OCI-LY1 (cell line): ENCODE results near the gene LRRC8D.

Source experiments
- H2AFZ ChIP-seq: fragments of 200-600 bp; sonication (generic), shearing (Covaris generic); 2 replicates; pipeline ENCODE4 v1.6.0; 2014; ENCODE audit warnings: antibody characterized with exemption, mild to moderate bottlenecking, low read length
- H3F3A ChIP-seq: fragments of 200-600 bp; sonication (generic), shearing (Covaris generic); 2 replicates; pipeline ENCODE4 v1.6.0; 2014; ENCODE audit warnings: mild to moderate bottlenecking, antibody characterized with exemption, low read length, moderate library complexity; ENCODE audit not compliant: insufficient read depth
- H3K27ac ChIP-seq: fragments of 200-600 bp; sonication (generic); 2 replicates; pipeline ENCODE4 v1.5.1; 2014; ENCODE audit warnings: low read length, mixed run types, mild to moderate bottlenecking, low read depth; ENCODE audit not compliant: poor library complexity, severe bottlenecking
- H3K27me3 ChIP-seq: fragments of 200-600 bp; sonication (generic); 2 replicates; pipeline ENCODE4 v1.6.0; 2014; ENCODE audit warnings: antibody characterized with exemption, mild to moderate bottlenecking, low read length, moderate library complexity; ENCODE audit not compliant: insufficient read depth
- H3K36me3 ChIP-seq: fragments of 200-600 bp; sonication (generic); 2 replicates; pipeline ENCODE4 v1.6.1; 2014; ENCODE audit warnings: mild to moderate bottlenecking, antibody characterized with exemption, low read length, moderate library complexity, mixed read lengths; ENCODE audit not compliant: insufficient read depth
- H3K4me1 ChIP-seq: fragments of 200-600 bp; sonication (generic); 2 replicates; pipeline ENCODE4 v1.5.1; 2014; ENCODE audit warnings: mild to moderate bottlenecking, low read length, moderate library complexity; ENCODE audit not compliant: insufficient read depth, severe bottlenecking
- H3K4me2 ChIP-seq: fragments of 200-600 bp; sonication (generic), shearing (Covaris generic); 2 replicates; pipeline ENCODE4 v1.6.1; 2014; ENCODE audit warnings: low read length
- H3K4me3 ChIP-seq: fragments of 200-600 bp; sonication (generic); 2 replicates; pipeline ENCODE4 v1.5.1; 2014; ENCODE audit warnings: low read length, low read depth, mild to moderate bottlenecking, mixed read lengths; ENCODE audit not compliant: poor library complexity, severe bottlenecking
- H3K79me2 ChIP-seq: fragments of 200-600 bp; shearing (Covaris generic); 2 replicates; pipeline ENCODE4 v1.6.1; 2016; ENCODE audit warnings: mixed run types, low read length, mixed read lengths; ENCODE audit not compliant: insufficient read depth
- H3K9ac ChIP-seq: fragments of 200-600 bp; sonication (generic), shearing (Covaris generic); 2 replicates; pipeline ENCODE4 v1.6.1; 2014; ENCODE audit warnings: mild to moderate bottlenecking, low read length, mixed read lengths
- H3K9me2 ChIP-seq: fragments of 200-600 bp; sonication (generic), shearing (Covaris generic); 2 replicates; pipeline ENCODE4 v1.6.1; 2014; ENCODE audit warnings: low read depth, mild to moderate bottlenecking, low read length, mixed read lengths
- H3K9me3 ChIP-seq: fragments of 200-600 bp; shearing (Covaris generic); 2 replicates; pipeline ENCODE4 v1.6.1; 2014; ENCODE audit warnings: low read length, mixed read lengths
- H4K20me1 ChIP-seq: fragments of 200-600 bp; sonication (generic), shearing (Covaris generic); 2 replicates; pipeline ENCODE4 v1.6.0; 2016; ENCODE audit warnings: mild to moderate bottlenecking, low read length; ENCODE audit not compliant: insufficient read depth
- EZH2 ChIP-seq: fragments of 200-600 bp; sonication (generic), shearing (Covaris generic); IDR thresholded peaks from 2 replicates; pipeline ENCODE4 v1.8.0; 2017; ENCODE audit warnings: borderline replicate concordance, mixed run types, mild to moderate bottlenecking, antibody characterized with exemption, low read length, moderate library complexity, mixed read lengths
- TF ChIP-seq, protein P1 (sequence below): fragments of 200-600 bp; sonication (generic), shearing (Covaris generic); IDR thresholded peaks from 2 replicates; pipeline ENCODE4 v1.5.1; 2017; ENCODE audit warnings: mild to moderate bottlenecking, antibody characterized with exemption, low read length, moderate library complexity, mixed read lengths

The LRRC8D gene

GRCh38 chr1:89809556-89809955, 11.3 kb upstream of the LRRC8D start:
- Histone ChIP-seq H3K36me3 (no peaks in the 10 kb centered on the region), H3K9me2 (no peaks in the 10 kb centered on the region), H3K79me2 (no peaks in the 10 kb centered on the region), H3K4me2 (no peak overlapping the region), H4K20me1 (no peaks in the 10 kb centered on the region), H3K4me1 (no peaks in the 10 kb centered on the region), H3K27ac (no peak overlapping the region), H3K27me3 (no peaks in the 10 kb centered on the region), H3K4me3 (no peak overlapping the region), H2AFZ (no peak overlapping the region), H3K9me3 (no peaks in the 10 kb centered on the region), H3F3A (no peaks in the 10 kb centered on the region), H3K9ac (no peak overlapping the region)
- TF ChIP-seq EZH2: no peak
- TF ChIP-seq, protein P1, sequence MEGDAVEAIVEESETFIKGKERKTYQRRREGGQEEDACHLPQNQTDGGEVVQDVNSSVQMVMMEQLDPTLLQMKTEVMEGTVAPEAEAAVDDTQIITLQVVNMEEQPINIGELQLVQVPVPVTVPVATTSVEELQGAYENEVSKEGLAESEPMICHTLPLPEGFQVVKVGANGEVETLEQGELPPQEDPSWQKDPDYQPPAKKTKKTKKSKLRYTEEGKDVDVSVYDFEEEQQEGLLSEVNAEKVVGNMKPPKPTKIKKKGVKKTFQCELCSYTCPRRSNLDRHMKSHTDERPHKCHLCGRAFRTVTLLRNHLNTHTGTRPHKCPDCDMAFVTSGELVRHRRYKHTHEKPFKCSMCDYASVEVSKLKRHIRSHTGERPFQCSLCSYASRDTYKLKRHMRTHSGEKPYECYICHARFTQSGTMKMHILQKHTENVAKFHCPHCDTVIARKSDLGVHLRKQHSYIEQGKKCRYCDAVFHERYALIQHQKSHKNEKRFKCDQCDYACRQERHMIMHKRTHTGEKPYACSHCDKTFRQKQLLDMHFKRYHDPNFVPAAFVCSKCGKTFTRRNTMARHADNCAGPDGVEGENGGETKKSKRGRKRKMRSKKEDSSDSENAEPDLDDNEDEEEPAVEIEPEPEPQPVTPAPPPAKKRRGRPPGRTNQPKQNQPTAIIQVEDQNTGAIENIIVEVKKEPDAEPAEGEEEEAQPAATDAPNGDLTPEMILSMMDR: no peak

DNA sequence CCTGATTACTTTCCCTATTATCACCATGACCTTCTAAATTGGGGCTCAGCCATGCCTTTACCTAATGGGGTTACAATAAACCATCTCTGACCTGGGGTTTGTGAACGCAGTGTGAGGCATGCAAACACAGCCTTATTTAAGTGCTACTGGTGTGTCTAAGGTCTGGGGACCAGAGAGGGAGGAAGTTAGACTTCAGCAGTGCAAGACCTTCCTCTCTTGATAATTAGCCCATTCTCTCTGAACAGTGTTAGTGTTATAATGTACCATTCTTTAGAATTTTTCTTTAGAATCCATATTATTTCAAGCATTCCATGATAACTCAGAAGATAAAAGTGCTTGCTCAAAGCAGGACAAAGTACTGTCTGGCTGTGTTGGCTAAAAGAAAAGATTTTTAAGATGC, 10.5 kb upstream of the LRRC8D start:
- H3K27ac ChIP-seq: no peak overlapping the region
- H3K9me2 ChIP-seq: no peaks in the 10 kb centered on the region
- H2AFZ ChIP-seq: no peak overlapping the region
- no peak for TF ChIP-seq EZH2
- TF ChIP-seq, protein P1: no peak
- H3F3A ChIP-seq: no peaks in the 10 kb centered on the region
- no peaks in the 10 kb centered on the region for H3K9me3 ChIP-seq
- H3K36me3 ChIP-seq: no peaks in the 10 kb centered on the region
- no peaks in the 10 kb centered on the region for H4K20me1 ChIP-seq
- H3K79me2 ChIP-seq: no peaks in the 10 kb centered on the region
- H3K4me2 ChIP-seq: no peak overlapping the region
- H3K27me3 ChIP-seq: no peaks in the 10 kb centered on the region
- no peak overlapping the region for H3K4me3 ChIP-seq
- no peaks in the 10 kb centered on the region for H3K4me1 ChIP-seq
- H3K9ac ChIP-seq: no peak overlapping the region

GRCh38 chr1:89810880-89811279, 10.0 kb upstream of the LRRC8D start:
- no peaks in the 10 kb centered on the region for H3K9me2 ChIP-seq
- no peak overlapping the region for H3K4me2 ChIP-seq
- H3F3A ChIP-seq: no peaks in the 10 kb centered on the region
- H3K4me1 ChIP-seq: no peaks in the 10 kb centered on the region
- no peaks in the 10 kb centered on the region for H3K9me3 ChIP-seq
- H3K27me3 ChIP-seq: no peaks in the 10 kb centered on the region
- no peak overlapping the region for H3K9ac ChIP-seq
- H3K4me3 ChIP-seq: no peak overlapping the region
- no peaks in the 10 kb centered on the region for H4K20me1 ChIP-seq
- no peaks in the 10 kb centered on the region for H3K79me2 ChIP-seq
- TF ChIP-seq, protein P1: no peak
- TF ChIP-seq EZH2: no peak
- H3K27ac ChIP-seq: no peak overlapping the region
- no peaks in the 10 kb centered on the region for H3K36me3 ChIP-seq
- no peak overlapping the region for H2AFZ ChIP-seq
